Measurements from ENCODE around the gene HAAO. TPM values are rescaled to one million over a fixed set of nuclear protein-coding genes. Genes with fewer than 3 reads are reported as not detected.

The HAAO gene
- total RNA-seq, 1 donor from 2014 or later, result 10.0 TPM

DNA sequence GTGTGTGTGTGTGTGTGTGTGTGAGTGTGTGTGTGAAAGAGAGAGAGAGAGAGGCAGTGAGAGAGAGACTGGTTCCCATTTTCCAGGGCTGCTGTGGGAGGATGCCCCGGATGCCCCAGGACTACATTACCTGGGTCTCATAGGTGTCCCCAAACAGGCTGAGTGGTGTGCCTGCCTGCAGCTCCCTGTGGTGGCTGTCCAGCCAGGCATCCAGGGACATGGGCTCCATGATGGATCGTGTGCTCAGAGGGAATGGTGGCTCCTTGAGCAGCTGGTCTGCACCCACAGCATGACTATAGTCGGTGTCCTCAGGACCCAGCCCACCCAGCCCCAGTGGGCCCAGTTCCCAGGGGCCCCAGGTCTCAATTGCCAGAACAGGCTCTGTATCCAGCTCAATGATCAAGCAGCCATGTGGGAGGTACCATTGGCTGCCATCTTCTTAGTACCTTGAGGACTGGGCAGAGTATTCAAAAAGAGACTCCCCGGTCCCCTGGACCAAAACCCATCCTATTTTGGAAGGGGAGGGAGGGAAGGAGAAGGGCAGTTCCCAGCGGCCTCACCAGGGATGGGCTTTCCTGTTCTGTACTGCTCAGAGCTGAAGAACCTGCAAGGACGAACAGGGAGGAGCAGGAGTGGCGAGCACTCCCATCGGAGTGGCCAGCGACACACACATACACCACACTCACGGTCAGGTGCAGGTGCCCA is 22.6 kb downstream of the HAAO start:
- DNase-seq (ENCODE audit: extremely low spot score, unreplicated experiment), result no peak
- no peak overlapping the region for H3K4me3 Mint-ChIP-seq
- H3K27ac Mint-ChIP-seq, result no peak overlapping the region
- H3K4me1 Mint-ChIP-seq (ENCODE audit: unreplicated experiment), result peaks cover 5% of the 10 kb centered on the region
- TF ChIP-seq, protein P1, sequence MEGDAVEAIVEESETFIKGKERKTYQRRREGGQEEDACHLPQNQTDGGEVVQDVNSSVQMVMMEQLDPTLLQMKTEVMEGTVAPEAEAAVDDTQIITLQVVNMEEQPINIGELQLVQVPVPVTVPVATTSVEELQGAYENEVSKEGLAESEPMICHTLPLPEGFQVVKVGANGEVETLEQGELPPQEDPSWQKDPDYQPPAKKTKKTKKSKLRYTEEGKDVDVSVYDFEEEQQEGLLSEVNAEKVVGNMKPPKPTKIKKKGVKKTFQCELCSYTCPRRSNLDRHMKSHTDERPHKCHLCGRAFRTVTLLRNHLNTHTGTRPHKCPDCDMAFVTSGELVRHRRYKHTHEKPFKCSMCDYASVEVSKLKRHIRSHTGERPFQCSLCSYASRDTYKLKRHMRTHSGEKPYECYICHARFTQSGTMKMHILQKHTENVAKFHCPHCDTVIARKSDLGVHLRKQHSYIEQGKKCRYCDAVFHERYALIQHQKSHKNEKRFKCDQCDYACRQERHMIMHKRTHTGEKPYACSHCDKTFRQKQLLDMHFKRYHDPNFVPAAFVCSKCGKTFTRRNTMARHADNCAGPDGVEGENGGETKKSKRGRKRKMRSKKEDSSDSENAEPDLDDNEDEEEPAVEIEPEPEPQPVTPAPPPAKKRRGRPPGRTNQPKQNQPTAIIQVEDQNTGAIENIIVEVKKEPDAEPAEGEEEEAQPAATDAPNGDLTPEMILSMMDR (conservative IDR thresholded peaks at IDR 0.05), result no peak
- H3K36me3 Mint-ChIP-seq, result no peaks in the 10 kb centered on the region
- no peaks in the 10 kb centered on the region for H3K27me3 Mint-ChIP-seq
- peaks cover 4% of the 10 kb centered on the region for H3K9me3 Mint-ChIP-seq

DNA sequence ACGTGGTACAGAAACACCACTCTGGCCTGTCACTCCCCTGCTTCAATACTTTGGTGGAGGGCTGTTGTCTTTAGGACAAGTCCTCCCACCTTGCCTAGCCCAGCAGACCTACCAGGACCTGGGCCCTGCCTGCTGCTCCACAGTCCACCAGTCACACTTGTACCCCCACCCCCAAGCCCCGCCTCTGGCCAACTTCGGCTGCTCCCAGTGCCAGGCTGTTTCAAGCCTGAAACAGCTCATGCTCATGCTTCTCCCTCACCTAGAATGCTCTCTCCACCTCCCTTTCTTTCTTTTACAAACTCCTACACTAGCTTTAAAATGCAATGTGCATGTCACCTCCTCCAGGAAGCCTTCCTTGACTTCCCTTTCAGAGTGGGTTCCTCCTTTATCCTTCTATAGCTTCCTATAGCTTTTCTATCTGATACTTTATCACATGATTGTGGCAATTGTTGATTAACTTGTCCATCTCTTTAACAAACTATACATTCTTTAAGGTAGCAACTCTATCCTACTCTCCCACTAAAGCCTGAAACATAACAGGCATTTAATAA is 23.6 kb downstream of the HAAO start:
- no peak overlapping the region for H3K27ac Mint-ChIP-seq
- no peaks in the 10 kb centered on the region for H3K27me3 Mint-ChIP-seq
- TF ChIP-seq, protein P1 (conservative IDR thresholded peaks at IDR 0.05), result no peak
- H3K4me1 Mint-ChIP-seq (ENCODE audit: unreplicated experiment), result peaks cover 5% of the 10 kb centered on the region
- H3K9me3 Mint-ChIP-seq, result peaks cover 4% of the 10 kb centered on the region
- DNase-seq (ENCODE audit: extremely low spot score, unreplicated experiment), result no peak
- no peak overlapping the region for H3K4me3 Mint-ChIP-seq
- H3K36me3 Mint-ChIP-seq, result no peaks in the 10 kb centered on the region

DNA sequence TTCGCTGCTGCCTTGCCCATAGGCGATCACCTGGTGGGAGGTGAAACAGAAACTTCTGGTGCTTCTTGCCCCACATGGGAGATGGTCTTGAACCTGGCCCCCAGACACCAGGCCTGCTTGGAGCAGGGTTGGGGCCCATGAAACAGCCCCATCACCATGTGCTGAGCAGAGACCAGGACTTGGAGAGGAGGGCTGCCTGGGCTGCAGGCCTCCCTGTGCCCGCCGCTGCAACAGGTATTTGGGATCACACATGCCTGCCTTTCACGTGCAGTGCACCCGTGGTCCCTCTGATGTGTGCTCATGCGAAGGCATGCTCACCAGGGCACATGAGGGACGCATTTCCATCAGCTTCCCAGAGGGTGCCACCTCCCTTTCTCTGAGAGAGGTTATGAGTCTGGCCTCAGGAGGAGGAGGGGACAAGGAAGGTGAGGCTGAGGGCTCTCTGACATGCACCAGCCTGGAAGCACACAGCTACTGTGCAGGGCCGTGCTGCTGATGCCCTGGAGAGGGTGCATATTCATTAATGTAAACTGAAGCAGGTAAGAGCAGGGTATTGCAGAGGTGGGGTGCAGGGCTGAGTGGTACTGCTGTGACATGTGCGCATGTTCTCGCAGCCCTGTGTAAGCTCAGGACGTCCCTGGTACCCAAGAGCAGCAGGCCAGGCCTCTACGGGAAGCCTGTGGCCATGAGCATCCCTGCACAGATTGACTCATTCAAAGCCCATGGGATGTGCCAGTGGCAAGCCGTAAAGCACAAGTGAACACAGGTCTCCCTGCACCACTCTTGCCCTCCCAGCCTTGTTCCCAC is 24.3 kb downstream of the HAAO start:
- DNase-seq (ENCODE audit: extremely low spot score, unreplicated experiment), result no peak
- Mint-ChIP-seq H3K9me3 (peaks cover 3% of the 10 kb centered on the region), H3K27me3 (no peaks in the 10 kb centered on the region), H3K27ac (no peak overlapping the region), H3K36me3 (no peaks in the 10 kb centered on the region), H3K4me3 (no peak overlapping the region), H3K4me1 (ENCODE audit: unreplicated experiment) (peaks cover 3% of the 10 kb centered on the region)
- TF ChIP-seq, protein P1 (conservative IDR thresholded peaks at IDR 0.05), result no peak

DNA sequence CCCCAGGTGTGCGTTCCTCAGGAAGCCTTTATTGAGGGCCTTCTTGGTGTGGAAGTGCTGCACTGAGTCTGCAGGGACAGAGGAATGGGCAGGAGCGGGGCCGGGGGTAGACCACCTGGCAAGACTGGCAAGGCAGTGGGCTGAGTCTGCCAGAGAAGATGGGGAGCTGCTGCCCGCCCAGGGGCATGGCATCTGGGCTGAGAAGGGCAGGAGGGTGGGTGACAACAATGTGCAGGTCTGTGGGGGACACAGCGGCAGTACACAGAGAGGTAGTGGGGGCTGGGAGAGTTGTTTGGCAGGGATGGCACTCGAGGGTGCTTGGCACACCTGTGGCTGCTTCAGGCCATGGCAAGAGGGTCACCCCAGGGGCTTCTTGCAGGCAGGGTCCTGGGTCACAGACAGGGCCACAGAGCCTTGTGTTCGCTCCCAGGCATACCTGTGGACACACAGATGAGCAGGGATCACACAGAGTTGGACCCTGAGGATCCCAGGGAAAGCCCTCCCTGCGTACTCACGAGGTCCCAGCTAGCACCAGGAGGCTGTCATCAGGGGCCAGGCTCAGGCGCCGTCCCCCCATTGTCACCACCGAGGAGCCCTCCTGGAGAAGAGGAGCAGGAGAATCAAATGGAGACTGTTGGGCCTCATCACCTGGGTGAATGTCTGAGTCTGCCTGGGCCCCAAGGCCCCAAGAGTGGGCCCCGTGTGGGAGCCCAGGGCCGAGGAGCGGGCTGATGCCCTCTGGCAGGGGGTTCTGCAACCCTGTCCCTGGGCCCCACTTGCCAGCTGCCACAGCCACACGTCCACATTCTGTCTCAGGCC is 25.1 kb downstream of the HAAO start:
- H3K9me3 Mint-ChIP-seq, result no peaks in the 10 kb centered on the region
- no peak for DNase-seq (ENCODE audit: extremely low spot score, unreplicated experiment)
- H3K27ac Mint-ChIP-seq, result no peak overlapping the region
- H3K4me1 Mint-ChIP-seq (ENCODE audit: unreplicated experiment), result no peaks in the 10 kb centered on the region
- H3K27me3 Mint-ChIP-seq, result no peaks in the 10 kb centered on the region
- TF ChIP-seq, protein P1 (conservative IDR thresholded peaks at IDR 0.05), result no peak
- H3K4me3 Mint-ChIP-seq, result no peak overlapping the region
- no peaks in the 10 kb centered on the region for H3K36me3 Mint-ChIP-seq

DNA sequence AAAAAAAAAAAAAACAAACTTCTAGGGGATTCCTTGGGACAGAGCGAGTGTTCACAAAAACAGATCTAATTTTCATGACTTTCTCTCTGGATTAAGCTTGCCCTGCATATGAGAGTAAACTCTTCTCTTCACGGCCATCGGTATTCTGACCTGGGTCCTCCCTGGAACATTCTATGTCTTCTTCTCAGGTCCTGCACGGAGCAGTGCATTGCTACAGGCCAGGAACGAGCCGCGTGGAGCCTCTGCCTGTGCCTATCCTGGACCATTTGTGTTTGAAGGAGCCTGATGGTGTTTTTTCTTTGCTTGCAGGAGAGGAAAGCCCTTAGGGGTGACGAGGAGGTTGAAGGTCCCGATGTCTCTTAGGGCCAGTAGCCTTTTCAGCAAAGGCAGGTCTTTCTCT is 26.7 kb downstream of the HAAO start:
- Mint-ChIP-seq H3K27me3 (no peaks in the 10 kb centered on the region), H3K4me3 (no peak overlapping the region), H3K4me1 (ENCODE audit: unreplicated experiment) (no peaks in the 10 kb centered on the region), H3K27ac (no peak overlapping the region), H3K36me3 (no peaks in the 10 kb centered on the region), H3K9me3 (no peaks in the 10 kb centered on the region)
- TF ChIP-seq, protein P1 (conservative IDR thresholded peaks at IDR 0.05), result no peak
- DNase-seq (ENCODE audit: extremely low spot score, unreplicated experiment), result no peak
